Upper lobe of left lung (tissue), 6 donors: Measurements from ENCODE around the gene RERE. TPM values are rescaled to one million over a fixed set of nuclear protein-coding genes. Genes with fewer than 3 reads are reported as not detected.

Source experiments
- ATAC-seq, 2 donors: fragments of 200-7000 bp; cut with Tn5 transposase; one replicate each; pipeline ENCODE4 v1.9.1; 2022; ENCODE audit warnings: mild to moderate bottlenecking in 2 of 2, moderate library complexity in 2 of 2; ENCODE audit not compliant: low FRiP score in 2 of 2
- DNase-seq, 2 donors: peaks; one replicate each; pipeline ENCODE4 v3.0.0-alpha.2; 2019 to 2020
- H3K27ac ChIP-seq, 4 donors: fragments of 200-600 bp; sonication (generic); one replicate each; pipeline ENCODE4 v1.5.1; 2016 to 2019
- H3K27me3 ChIP-seq, 4 donors: fragments of 200-600 bp; sonication (generic); one replicate each; pipeline ENCODE4 v1.5.1; 2017 to 2019
- H3K36me3 ChIP-seq, 4 donors: fragments of 200-600 bp; sonication (generic); one replicate each; pipeline ENCODE4 v1.5.1; 2016 to 2019
- H3K4me1 ChIP-seq, 4 donors: fragments of 200-600 bp; sonication (generic); one replicate each; pipeline ENCODE4 v1.5.1; 2018 to 2019
- H3K4me3 ChIP-seq, 4 donors: fragments of 200-600 bp; sonication (generic); one replicate each; pipeline ENCODE4 v1.5.1; 2017 to 2019; ENCODE audit warnings: mild to moderate bottlenecking in 2 of 4, moderate library complexity in 1 of 4
- H3K9me3 ChIP-seq, 4 donors: fragments of 200-600 bp; sonication (generic); one replicate each; pipeline ENCODE4 v1.5.1; 2018 to 2019
- EP300 ChIP-seq, 4 donors: sonication (generic); formaldehyde crosslinking; IDR thresholded peaks; one replicate each; pipeline ENCODE4 v1.5.1; 2017; ENCODE audit warnings: antibody characterized with exemption in 4 of 4, control low read depth in 2 of 4
- POLR2A ChIP-seq, 4 donors: fragments of 450-650 bp; IDR thresholded peaks; one replicate each; pipeline ENCODE4 v1.5.1; 2016 to 2017; ENCODE audit warnings: antibody characterized with exemption in 4 of 4, mild to moderate bottlenecking in 2 of 4
- POLR2AphosphoS5 ChIP-seq, 2 donors: sonication (generic); formaldehyde crosslinking; IDR thresholded peaks; one replicate each; pipeline ENCODE4 v1.5.1; 2017; ENCODE audit warnings: antibody characterized with exemption in 2 of 2
- WGBS, 2 donors: methylation state at CpG; one replicate each; pipeline ENCODE4 v1.1.5; 2017 to 2018; 5-methylcytosine and 5-hydroxymethylcytosine counted together
- total RNA-seq, 6 donors: library from RNA; depleted of rRNA in 4 of 6; stranded (reverse); fragments of >200 nt in 4 of 6; gene quantifications; one replicate each; pipeline versions ENCODE4 v1.1.0 to v1.2.1, GENCODE V29; 2016 to 2021
- TF ChIP-seq, protein P1 (sequence below), 6 experiments: fragments of 450-650 bp in 4 of 6; fragments of 200-600 bp in 2 of 6; sonication (generic) in 2 of 6; IDR thresholded peaks; one replicate each; pipeline ENCODE4 v1.5.1; 2016 to 2019; ENCODE audit warnings: antibody characterized with exemption in 6 of 6
- donor health status: DM: no; HTN: no; CAD: no; lungs with moderate emphysema.
- donor health status: DM: no; HTN: yes; CAD: no; lungs with severe emphysema.

The RERE gene
- total RNA-seq, 6 donors from 2014 or later, result 75.5 to 222 (median 104) TPM

DNA sequence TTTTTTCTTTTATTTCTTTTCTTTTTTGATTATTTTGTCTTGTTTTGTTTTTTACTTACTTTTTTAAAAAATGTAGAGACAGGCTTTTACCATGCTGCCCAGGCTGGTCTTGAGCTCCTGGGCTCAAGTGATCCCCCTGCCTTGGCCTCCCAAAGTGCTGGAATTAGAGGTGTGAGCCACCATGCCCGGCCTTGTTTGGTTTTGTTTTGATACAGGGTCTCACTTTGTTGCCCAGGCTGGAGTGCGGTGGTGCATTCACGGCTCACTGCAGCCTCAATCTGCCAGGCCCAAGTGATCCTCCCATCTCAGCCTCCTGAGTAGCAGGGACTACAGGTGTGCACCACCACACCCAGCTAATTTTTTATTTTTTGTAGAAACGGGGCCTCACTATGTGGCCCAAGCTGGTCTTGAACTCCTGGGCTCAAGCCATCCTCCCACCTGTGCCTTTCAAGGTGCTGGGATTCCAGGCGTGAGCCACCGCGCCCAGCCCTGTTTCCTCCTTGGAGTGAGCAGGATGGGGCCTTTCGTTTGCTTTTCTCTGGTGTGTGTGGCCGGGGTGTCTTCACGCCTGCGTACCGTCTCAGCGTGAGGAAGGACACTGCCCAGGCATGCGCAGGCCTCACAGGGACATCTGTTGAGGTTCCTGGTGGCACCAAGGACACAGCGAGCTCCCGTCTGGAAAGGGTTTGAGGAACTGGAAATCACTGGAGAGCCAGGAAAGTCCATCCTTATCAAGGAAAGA is 484.0 kb downstream of the RERE start:
- Histone ChIP-seq H3K36me3 (no peaks in the 10 kb centered on the region), H3K9me3 (no peaks in the 10 kb centered on the region), H3K27ac (no peak overlapping the region), H3K4me3 (no peak overlapping the region), H3K4me1 (no peaks in the 10 kb centered on the region), H3K27me3 (no peaks in the 10 kb centered on the region)
- DNase-seq (no peak), ATAC-seq (no peak)
- TF ChIP-seq EP300 (IDR thresholded peaks at IDR 0.05) (no peak), POLR2AphosphoS5 (IDR thresholded peaks at IDR 0.05) (no peak), POLR2A (IDR thresholded peaks at IDR 0.05) (no peak)
- TF ChIP-seq, protein P1, sequence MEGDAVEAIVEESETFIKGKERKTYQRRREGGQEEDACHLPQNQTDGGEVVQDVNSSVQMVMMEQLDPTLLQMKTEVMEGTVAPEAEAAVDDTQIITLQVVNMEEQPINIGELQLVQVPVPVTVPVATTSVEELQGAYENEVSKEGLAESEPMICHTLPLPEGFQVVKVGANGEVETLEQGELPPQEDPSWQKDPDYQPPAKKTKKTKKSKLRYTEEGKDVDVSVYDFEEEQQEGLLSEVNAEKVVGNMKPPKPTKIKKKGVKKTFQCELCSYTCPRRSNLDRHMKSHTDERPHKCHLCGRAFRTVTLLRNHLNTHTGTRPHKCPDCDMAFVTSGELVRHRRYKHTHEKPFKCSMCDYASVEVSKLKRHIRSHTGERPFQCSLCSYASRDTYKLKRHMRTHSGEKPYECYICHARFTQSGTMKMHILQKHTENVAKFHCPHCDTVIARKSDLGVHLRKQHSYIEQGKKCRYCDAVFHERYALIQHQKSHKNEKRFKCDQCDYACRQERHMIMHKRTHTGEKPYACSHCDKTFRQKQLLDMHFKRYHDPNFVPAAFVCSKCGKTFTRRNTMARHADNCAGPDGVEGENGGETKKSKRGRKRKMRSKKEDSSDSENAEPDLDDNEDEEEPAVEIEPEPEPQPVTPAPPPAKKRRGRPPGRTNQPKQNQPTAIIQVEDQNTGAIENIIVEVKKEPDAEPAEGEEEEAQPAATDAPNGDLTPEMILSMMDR (IDR thresholded peaks at IDR 0.05), result no peak
- WGBS, 2 donors, result 86 to 92% methylated on average over 12 to 16 of the region's 16 CpGs

DNA sequence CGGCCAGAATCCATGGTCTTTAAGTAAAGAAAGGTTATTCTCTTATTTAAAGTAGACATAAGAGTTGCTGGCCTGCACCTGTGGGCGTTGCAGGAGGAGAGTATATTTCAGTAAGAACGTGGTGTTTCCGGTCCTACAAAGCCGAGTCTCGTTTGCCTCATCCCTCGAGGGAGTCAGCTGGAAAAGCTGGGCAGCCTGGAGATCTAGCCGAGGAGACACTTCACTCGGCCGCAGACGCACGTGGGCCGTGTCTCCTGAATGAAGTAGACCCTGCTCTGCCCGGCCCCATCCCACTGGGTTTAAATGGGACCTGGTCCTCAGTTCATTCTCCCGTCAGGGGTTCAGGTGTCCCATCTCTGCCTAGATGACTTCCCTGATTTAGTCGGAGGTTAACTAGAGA is 484.6 kb downstream of the RERE start:
- ATAC-seq (no peak), DNase-seq (no peak)
- Histone ChIP-seq H3K4me3 (no peak overlapping the region), H3K27me3 (no peaks in the 10 kb centered on the region), H3K9me3 (no peaks in the 10 kb centered on the region), H3K4me1 (no peaks in the 10 kb centered on the region), H3K27ac (no peak overlapping the region), H3K36me3 (no peaks in the 10 kb centered on the region)
- WGBS, 2 donors, result 93 to 95% methylated on average over 16 of the region's 16 CpGs
- TF ChIP-seq POLR2A (IDR thresholded peaks at IDR 0.05) (no peak), EP300 (IDR thresholded peaks at IDR 0.05) (no peak), POLR2AphosphoS5 (IDR thresholded peaks at IDR 0.05) (no peak)
- TF ChIP-seq, protein P1 (IDR thresholded peaks at IDR 0.05), result no peak

DNA sequence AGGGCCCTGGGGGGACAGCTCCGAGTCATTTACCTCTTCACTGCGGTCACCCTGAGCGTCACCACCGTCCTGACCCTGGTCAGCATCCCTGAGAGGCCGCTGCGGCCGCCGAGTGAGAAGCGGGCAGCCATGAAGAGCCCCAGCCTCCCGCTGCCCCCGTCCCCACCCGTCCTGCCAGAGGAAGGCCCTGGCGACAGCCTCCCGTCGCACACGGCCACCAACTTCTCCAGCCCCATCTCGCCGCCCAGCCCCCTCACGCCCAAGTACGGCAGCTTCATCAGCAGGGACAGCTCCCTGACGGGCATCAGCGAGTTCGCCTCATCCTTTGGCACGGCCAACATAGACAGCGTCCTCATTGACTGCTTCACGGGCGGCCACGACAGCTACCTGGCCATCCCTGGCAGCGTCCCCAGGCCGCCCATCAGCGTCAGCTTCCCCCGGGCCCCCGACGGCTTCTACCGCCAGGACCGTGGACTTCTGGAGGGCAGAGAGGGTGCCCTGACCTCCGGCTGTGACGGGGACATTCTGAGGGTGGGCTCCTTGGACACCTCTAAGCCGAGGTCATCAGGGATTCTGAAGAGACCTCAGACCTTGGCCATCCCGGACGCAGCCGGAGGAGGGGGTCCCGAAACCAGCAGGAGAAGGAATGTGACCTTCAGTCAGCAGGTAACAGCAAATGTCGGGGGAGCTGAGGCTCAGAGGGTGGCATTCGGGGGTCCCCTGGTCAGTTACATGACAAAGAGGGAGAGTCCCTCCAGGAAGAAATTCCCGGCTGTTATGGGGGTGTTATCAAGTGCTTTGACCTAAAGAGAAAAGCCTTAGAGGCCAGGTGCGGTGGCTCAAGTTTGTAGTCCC is 486.9 kb downstream of the RERE start:
- Histone ChIP-seq H3K27me3 (no peaks in the 10 kb centered on the region), H3K27ac (no peak overlapping the region), H3K4me1 (no peaks in the 10 kb centered on the region), H3K9me3 (no peaks in the 10 kb centered on the region), H3K4me3 (no peak overlapping the region), H3K36me3 (peaks cover 0 to 3% (median 0%) of the 10 kb centered on the region in 4 donors)
- ATAC-seq, result no peak
- DNase-seq, result peak in 1 of 2 donors; percentile 73
- 89 to 96% methylated on average over 31 of the region's 47 CpGs for WGBS, 2 donors
- TF ChIP-seq, protein P1 (IDR thresholded peaks at IDR 0.05), result no peak
- TF ChIP-seq EP300 (IDR thresholded peaks at IDR 0.05), result no peak

DNA sequence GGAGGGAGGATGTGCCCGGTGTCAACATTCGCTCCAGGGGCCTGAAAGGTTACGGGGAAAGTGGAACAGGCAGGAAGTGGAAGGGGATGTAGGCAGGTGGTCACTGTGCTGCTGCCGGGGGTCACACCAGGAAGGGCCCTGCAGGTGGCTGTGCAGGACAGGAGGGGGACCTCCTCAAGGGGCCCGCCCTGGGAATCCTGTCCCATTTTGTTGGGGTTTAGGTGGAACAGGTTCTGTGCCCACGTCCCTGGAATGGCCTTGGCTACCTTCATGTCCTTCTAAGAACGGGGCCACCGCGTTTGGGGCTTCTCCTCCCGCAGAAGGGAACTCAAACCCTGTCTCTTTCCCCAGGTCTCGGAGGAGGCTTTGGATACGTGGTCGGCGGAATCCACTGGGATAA is 487.6 kb downstream of the RERE start:
- ATAC-seq (no peak), DNase-seq (no peak)
- H3K36me3 ChIP-seq, result peaks cover 0 to 3% (median 0%) of the 10 kb centered on the region in 4 donors
- WGBS, 2 donors, result 86 to 88% methylated on average over 13 to 14 of the region's 14 CpGs
- no peak overlapping the region for H3K4me3 ChIP-seq
- no peaks in the 10 kb centered on the region for H3K27me3 ChIP-seq
- H3K4me1 ChIP-seq, result no peaks in the 10 kb centered on the region
- no peaks in the 10 kb centered on the region for H3K9me3 ChIP-seq
- TF ChIP-seq POLR2AphosphoS5 (IDR thresholded peaks at IDR 0.05), result no peak
- TF ChIP-seq POLR2A (IDR thresholded peaks at IDR 0.05), result no peak
- TF ChIP-seq EP300 (IDR thresholded peaks at IDR 0.05), result no peak
- no peak overlapping the region for H3K27ac ChIP-seq

DNA sequence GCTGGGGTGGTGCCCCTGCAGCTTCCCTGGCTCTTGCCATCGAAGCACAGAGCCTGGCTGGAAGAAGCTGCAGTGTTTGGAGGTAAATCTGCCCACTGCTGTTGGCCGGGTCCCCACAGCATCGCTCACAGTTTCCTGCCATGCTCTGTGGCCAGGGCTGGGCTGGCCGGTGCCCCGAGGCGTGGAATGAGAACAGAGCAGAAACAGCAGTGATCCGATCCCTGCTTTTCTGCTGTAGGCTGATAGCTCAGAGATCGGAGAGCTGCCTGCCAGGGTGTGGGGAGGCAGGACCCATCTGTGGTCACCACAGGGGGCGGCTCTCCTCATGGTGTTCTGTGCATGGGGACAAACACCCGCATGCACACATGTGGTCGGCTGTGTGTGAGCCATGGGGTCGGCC is 488.0 kb downstream of the RERE start:
- Histone ChIP-seq H3K36me3 (peaks cover 0 to 3% (median 0%) of the 10 kb centered on the region in 4 donors), H3K4me1 (no peaks in the 10 kb centered on the region), H3K9me3 (no peaks in the 10 kb centered on the region), H3K27ac (no peak overlapping the region), H3K4me3 (no peak overlapping the region), H3K27me3 (no peaks in the 10 kb centered on the region)
- WGBS, 2 donors, result 74 to 80% methylated on average over 5 to 12 of the region's 12 CpGs
- TF ChIP-seq, protein P1 (IDR thresholded peaks at IDR 0.05), result no peak
- DNase-seq (no peak), ATAC-seq (peak in 1 of 2 donors; percentile 44)
